ENCODE measurements around the gene FHOD1. TPM values are rescaled to one million over a fixed set of nuclear protein-coding genes. Genes with fewer than 3 reads are reported as not detected.

The FHOD1 gene
- total RNA-seq, 2 experiments from 2014 or later, result 75.5 to 77.2 TPM

GRCh38 chr16:67213197-67214019 lies 33.9 kb downstream of the FHOD1 start:
- ChIA-PET CTCF (no interaction called here), POLR2A (no interaction called here)
- intact Hi-C loops (cut with DNase I, micrococcal nuclease), result no loop called here
- no peaks in the 10 kb centered on the region for H3K36me3 Mint-ChIP-seq (ENCODE audit: low read depth)
- DNase-seq, result no peak
- H3K27me3 Mint-ChIP-seq, result no peaks in the 10 kb centered on the region
- no peaks in the 10 kb centered on the region for H3K9me3 Mint-ChIP-seq (ENCODE audit: low read depth)
- no peaks in the 10 kb centered on the region for H3K4me1 Mint-ChIP-seq
- H3K4me3 Mint-ChIP-seq, result no peak overlapping the region
- no peak for ATAC-seq
- H3K27ac Mint-ChIP-seq, result no peak overlapping the region

- no peak overlapping the region for H3K4me3 Mint-ChIP-seq
- no peaks in the 10 kb centered on the region for H3K36me3 Mint-ChIP-seq (ENCODE audit: low read depth)
- no peaks in the 10 kb centered on the region for H3K27me3 Mint-ChIP-seq
- CTCF ChIA-PET, result no interaction called here
- POLR2A ChIA-PET, result no interaction called here
- no peaks in the 10 kb centered on the region for H3K9me3 Mint-ChIP-seq (ENCODE audit: low read depth)
- ATAC-seq (no peak), DNase-seq (no peak)
- intact Hi-C loops (cut with DNase I, micrococcal nuclease), result no loop called here
- no peak overlapping the region for H3K27ac Mint-ChIP-seq
- no peaks in the 10 kb centered on the region for H3K4me1 Mint-ChIP-seq
These were observed 34.5 kb downstream of the FHOD1 start for GRCh38 chr16:67212766-67213165.

- Mint-ChIP-seq H3K9me3 (ENCODE audit: low read depth) (no peaks in the 10 kb centered on the region), H3K4me1 (no peaks in the 10 kb centered on the region), H3K27ac (no peak overlapping the region), H3K36me3 (ENCODE audit: low read depth) (no peaks in the 10 kb centered on the region), H3K27me3 (no peaks in the 10 kb centered on the region), H3K4me3 (no peak overlapping the region)
- POLR2A ChIA-PET, result interaction anchor here (0.6 to 0.7 kb wide), 2 partner anchors 12 to 228 kb away, joined by 3 to 5 read pairs; no protein-coding TSS in a partner anchor
- ATAC-seq (no peak), DNase-seq (no peak)
- intact Hi-C loops (cut with DNase I, micrococcal nuclease), result no loop called here
- CTCF ChIA-PET, result no interaction called here
These were observed 35.6 kb downstream of the FHOD1 start for GRCh38 chr16:67211674-67212073.

- ChIA-PET POLR2A (no interaction called here), CTCF (interaction anchor here (1.0 kb wide), 1 partner anchor 189 kb away, joined by 3 read pairs; no protein-coding TSS in a partner anchor)
- no peak for ATAC-seq
- Mint-ChIP-seq H3K9me3 (ENCODE audit: low read depth) (no peaks in the 10 kb centered on the region), H3K4me1 (no peaks in the 10 kb centered on the region), H3K27me3 (no peaks in the 10 kb centered on the region), H3K36me3 (ENCODE audit: low read depth) (peaks cover 4% of the 10 kb centered on the region), H3K27ac (no peak overlapping the region), H3K4me3 (no peak overlapping the region)
- intact Hi-C loops (cut with DNase I, micrococcal nuclease), result no loop called here
- DNase-seq, result no peak
These were observed 37.0 kb downstream of the FHOD1 start for GRCh38 chr16:67210069-67210937.

DNA sequence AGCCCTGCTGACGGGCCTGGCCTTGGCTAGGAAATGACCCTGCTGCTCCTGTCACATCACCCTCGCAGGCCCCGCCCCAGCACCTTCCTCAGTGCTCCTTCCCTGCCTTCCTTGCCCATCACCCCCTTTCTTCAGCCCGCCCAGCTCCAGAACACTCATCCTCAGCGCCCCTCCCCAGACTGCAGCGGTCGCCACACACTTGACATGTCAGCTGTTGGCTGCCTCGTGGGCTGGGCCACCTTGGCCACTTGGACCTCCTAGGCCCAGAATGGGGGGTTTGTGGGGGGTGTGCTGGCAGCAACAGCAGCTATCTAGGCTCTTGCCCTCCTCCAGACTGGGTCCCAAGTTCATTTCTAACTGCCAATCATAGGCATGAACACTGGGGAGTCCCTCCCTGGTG lies 37.7 kb downstream of the FHOD1 start:
- Mint-ChIP-seq H3K36me3 (ENCODE audit: low read depth) (peaks cover 4% of the 10 kb centered on the region), H3K4me1 (no peaks in the 10 kb centered on the region), H3K27ac (no peak overlapping the region), H3K9me3 (ENCODE audit: low read depth) (no peaks in the 10 kb centered on the region), H3K4me3 (no peak overlapping the region), H3K27me3 (no peaks in the 10 kb centered on the region)
- intact Hi-C loops (cut with DNase I, micrococcal nuclease), result no loop called here
- no peak for DNase-seq
- ChIA-PET CTCF (no interaction called here), POLR2A (no interaction called here)
- no peak for ATAC-seq

- ChIA-PET CTCF (interaction anchor here (0.6 to 1.1 kb wide), 3 partner anchors 10 to 35 kb away, joined by 3 to 4 read pairs (median 3); no protein-coding TSS in a partner anchor), POLR2A (no interaction called here)
- no peak overlapping the region for H3K4me3 Mint-ChIP-seq
- H3K36me3 Mint-ChIP-seq (ENCODE audit: low read depth), result peaks cover 7% of the 10 kb centered on the region
- H3K4me1 Mint-ChIP-seq, result no peaks in the 10 kb centered on the region
- no peaks in the 10 kb centered on the region for H3K9me3 Mint-ChIP-seq (ENCODE audit: low read depth)
- no peaks in the 10 kb centered on the region for H3K27me3 Mint-ChIP-seq
- intact Hi-C loops (cut with DNase I, micrococcal nuclease), result no loop called here
- H3K27ac Mint-ChIP-seq, result no peak overlapping the region
- ATAC-seq (peak; percentile 11), DNase-seq (no peak)
These were observed 39.0 kb downstream of the FHOD1 start for GRCh38 chr16:67208154-67208896.

DNA sequence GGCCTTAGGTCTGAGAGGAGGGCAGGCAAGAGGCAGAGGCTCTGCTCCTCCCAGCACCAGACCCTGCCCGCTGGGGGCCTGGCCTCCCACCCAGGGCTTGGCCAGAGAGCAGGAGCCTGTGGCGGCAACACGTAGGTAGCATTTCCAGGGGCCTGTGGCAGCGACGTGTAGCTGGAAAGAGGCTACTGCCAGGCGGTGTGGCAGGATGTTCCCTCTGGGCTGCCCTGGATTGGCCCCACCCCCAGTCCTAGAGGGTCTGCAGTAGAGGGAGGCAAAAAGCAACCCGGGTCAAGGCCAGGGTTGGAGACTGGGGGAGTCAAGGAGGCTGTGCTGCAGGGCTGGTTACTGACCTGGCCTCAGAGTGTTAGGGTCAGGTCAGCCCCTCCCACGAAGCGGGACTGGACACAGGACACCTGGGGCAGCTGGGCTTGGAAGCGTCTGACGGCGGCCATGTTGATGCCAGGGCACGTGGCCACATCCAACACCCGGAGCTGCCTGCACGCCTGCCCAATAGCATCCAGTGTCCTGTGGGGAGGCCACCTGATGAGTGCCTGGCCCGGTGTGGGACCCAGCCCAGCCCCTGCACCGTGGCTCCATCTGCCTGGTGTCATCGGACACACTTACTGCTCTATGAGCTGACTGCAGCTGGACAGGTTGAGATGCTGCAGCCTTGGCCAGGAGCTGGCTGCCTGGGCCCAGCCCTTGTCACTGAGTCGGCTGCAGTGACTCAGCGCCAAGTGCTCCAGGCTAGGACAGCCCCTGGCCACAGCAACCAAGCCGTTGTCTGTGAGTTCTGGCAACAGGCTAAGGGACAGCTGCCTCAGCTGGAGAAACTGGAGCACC lies 39.8 kb downstream of the FHOD1 start:
- CTCF ChIA-PET, result interaction anchor here (1.1 to 1.3 kb wide), 2 partner anchors 10 kb away, joined by 4 to 7 read pairs; no protein-coding TSS in a partner anchor
- Mint-ChIP-seq H3K27ac (no peak overlapping the region), H3K9me3 (ENCODE audit: low read depth) (no peaks in the 10 kb centered on the region), H3K4me3 (no peak overlapping the region), H3K4me1 (no peaks in the 10 kb centered on the region), H3K27me3 (no peaks in the 10 kb centered on the region), H3K36me3 (ENCODE audit: low read depth) (peaks cover 8% of the 10 kb centered on the region)
- DNase-seq (no peak), ATAC-seq (no peak)
- POLR2A ChIA-PET, result no interaction called here
- intact Hi-C loops (cut with DNase I, micrococcal nuclease), result no loop called here

- ATAC-seq, result no peak
These were observed 40.4 kb downstream of the FHOD1 start for GRCh38 chr16:67206838-67207248.

GRCh38 chr16:67206129-67206837 lies 41.0 kb downstream of the FHOD1 start:
- intact Hi-C loops (cut with DNase I, micrococcal nuclease), result no loop called here
- POLR2A ChIA-PET, result no interaction called here

More at GRCh38 chr16:67206838-67207248, 40.4 kb downstream of the FHOD1 start:
- intact Hi-C loops (cut with DNase I, micrococcal nuclease), result no loop called here
- H3K27ac Mint-ChIP-seq, result peak overlapping the region; percentile 27
- H3K4me1 Mint-ChIP-seq, result no peaks in the 10 kb centered on the region
- POLR2A ChIA-PET, result no interaction called here
- no peaks in the 10 kb centered on the region for H3K27me3 Mint-ChIP-seq
- H3K36me3 Mint-ChIP-seq (ENCODE audit: low read depth), result peaks cover 11% of the 10 kb centered on the region
- no peaks in the 10 kb centered on the region for H3K9me3 Mint-ChIP-seq (ENCODE audit: low read depth)
- H3K4me3 Mint-ChIP-seq, result no peak overlapping the region
- DNase-seq, result no peak
- CTCF ChIA-PET, result interaction anchor here (1.0 to 1.3 kb wide), 2 partner anchors 9 to 30 kb away, joined by 4 to 7 read pairs; no protein-coding TSS in a partner anchor

GRCh38 chr16:67204076-67204475 lies 43.2 kb downstream of the FHOD1 start:
- ChIA-PET POLR2A (no interaction called here), CTCF (interaction anchor here (0.6 kb wide), 1 partner anchor 9 kb away, joined by 3 read pairs; no protein-coding TSS in a partner anchor)
- Mint-ChIP-seq H3K27me3 (no peaks in the 10 kb centered on the region), H3K4me3 (no peak overlapping the region), H3K27ac (no peak overlapping the region), H3K4me1 (no peaks in the 10 kb centered on the region), H3K9me3 (ENCODE audit: low read depth) (no peaks in the 10 kb centered on the region), H3K36me3 (ENCODE audit: low read depth) (peaks cover 15% of the 10 kb centered on the region)
- intact Hi-C loops (cut with DNase I, micrococcal nuclease), result no loop called here
- DNase-seq (no peak), ATAC-seq (no peak)

More at GRCh38 chr16:67206129-67206837, 41.0 kb downstream of the FHOD1 start:
- H3K9me3 Mint-ChIP-seq (ENCODE audit: low read depth), result no peaks in the 10 kb centered on the region
- DNase-seq, result no peak
- peak overlapping the region; percentile 44 for H3K27ac Mint-ChIP-seq
- H3K27me3 Mint-ChIP-seq, result no peaks in the 10 kb centered on the region
- H3K36me3 Mint-ChIP-seq (ENCODE audit: low read depth), result peaks cover 12% of the 10 kb centered on the region
- CTCF ChIA-PET, result interaction anchor here (1.0 to 1.3 kb wide), 2 partner anchors 9 to 30 kb away, joined by 4 to 7 read pairs; no protein-coding TSS in a partner anchor
- ATAC-seq, result no peak
- no peaks in the 10 kb centered on the region for H3K4me1 Mint-ChIP-seq
- no peak overlapping the region for H3K4me3 Mint-ChIP-seq

All from activated CD4-positive, alpha-beta T cell treated with anti-CD3 and anti-CD28 coated beads for 36 hours (primary cell).